ENCODE results near the gene USP9X.

DNA sequence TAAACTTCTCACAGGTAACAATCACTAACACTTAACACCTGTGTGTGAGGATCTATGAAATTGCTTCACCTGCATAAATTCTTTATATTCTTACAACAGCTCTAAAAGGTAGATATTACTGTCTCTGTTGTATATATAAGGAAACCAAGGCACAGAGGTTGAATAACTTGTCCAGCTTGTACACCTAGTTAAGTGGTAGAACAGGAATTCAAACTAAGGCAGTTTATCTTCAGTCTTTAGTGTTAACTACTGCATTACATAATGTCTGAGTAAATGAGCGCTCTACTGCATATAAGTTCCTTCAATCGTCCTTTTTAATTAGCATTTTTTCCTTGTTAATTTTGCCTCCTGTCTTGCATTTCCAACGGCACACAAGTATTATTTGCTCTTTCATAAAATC, 15.0 kb downstream of the USP9X start:
- TF ChIP-seq, protein P1, sequence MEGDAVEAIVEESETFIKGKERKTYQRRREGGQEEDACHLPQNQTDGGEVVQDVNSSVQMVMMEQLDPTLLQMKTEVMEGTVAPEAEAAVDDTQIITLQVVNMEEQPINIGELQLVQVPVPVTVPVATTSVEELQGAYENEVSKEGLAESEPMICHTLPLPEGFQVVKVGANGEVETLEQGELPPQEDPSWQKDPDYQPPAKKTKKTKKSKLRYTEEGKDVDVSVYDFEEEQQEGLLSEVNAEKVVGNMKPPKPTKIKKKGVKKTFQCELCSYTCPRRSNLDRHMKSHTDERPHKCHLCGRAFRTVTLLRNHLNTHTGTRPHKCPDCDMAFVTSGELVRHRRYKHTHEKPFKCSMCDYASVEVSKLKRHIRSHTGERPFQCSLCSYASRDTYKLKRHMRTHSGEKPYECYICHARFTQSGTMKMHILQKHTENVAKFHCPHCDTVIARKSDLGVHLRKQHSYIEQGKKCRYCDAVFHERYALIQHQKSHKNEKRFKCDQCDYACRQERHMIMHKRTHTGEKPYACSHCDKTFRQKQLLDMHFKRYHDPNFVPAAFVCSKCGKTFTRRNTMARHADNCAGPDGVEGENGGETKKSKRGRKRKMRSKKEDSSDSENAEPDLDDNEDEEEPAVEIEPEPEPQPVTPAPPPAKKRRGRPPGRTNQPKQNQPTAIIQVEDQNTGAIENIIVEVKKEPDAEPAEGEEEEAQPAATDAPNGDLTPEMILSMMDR (IDR thresholded peaks at IDR 0.05; ENCODE audit: low read length) = no peak
- no peak for TF ChIP-seq EZH2 (IDR thresholded peaks at IDR 0.05; ENCODE audit: borderline replicate concordance, low read length)

All from OCI-LY1 (cell line).